ENCODE results near the gene CD84.
"Not testable (repeated sequence)": the region's sequence is repeated elsewhere in the genome, so short reads cannot be mapped to it uniquely, and the experiment has no call there.

The CD84 gene

DNA sequence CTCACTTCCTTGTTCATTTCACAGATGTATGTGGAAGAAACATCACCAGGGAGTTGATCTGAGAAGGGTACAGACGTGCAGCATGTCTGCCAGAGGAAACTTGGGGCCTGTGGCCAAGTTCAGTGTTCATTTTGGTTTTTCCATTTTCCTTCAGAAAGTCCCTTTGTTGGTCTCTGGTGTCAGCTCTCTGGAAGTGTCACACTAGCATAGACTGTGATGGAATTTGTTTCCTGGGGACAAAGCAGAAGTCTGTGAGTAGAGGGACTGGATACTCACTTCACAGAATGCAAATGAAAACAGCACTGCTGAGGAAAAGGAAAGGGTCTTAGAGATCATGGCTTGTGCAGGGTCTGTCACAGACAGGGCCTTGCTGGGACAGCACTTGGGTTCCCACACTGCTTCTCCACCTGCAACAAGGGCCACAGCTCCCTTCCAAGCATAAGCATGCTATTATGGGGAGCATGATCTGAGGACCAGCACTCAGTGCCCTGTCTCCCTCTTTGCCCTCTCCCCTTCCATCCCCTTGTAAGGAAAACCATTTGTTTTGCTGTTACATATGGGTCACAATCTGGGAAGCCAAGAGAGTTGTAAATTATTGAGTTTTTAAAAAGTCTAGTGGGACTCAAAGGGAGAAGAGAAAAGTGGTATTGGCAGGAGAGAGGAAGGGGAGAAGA, 31.4 kb upstream of the CD84 start:
- no peak for DNase-seq (ENCODE audit: low read depth)

DNA sequence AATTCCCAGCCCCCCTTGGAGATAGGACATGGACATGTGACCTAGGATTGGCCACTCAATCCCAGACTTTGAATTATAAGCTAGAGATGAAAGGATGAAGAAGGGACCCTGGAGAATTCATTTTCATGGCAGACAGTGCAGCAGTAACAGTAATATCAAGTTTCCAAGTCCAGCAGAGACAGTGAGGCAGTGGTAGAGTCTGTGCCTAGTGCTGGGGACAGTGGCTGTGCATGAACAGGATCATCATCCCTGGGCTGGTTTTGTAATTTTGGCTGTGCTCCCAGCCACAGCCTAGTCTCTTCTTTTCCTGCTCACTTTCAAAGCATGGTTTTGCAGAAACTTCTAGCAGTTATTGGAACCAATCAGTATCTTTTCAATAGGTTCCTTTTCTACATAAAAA, 29.6 kb upstream of the CD84 start:
- DNase-seq (ENCODE audit: low read depth), result no peak

DNA sequence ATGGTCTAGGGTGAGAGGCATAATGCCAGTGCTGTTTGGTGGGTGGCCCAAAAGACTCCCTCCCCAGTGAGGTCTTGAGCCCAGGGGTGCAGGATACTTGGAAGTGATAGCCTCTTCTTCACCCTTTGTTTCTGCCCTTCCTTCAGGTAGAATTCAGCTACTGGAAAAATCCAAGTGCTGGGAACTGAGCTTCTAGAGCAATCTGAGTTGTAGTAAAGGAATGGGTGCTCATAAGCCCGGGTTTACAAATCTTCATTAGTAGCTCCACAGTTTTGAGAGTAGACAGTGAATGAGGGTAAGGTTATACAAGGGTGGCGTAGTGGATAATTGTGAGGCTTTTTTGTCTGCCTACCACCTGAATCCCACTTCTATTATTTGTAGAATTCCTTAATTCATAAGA, 29.2 kb upstream of the CD84 start:
- DNase-seq (ENCODE audit: low read depth), result no peak

DNA sequence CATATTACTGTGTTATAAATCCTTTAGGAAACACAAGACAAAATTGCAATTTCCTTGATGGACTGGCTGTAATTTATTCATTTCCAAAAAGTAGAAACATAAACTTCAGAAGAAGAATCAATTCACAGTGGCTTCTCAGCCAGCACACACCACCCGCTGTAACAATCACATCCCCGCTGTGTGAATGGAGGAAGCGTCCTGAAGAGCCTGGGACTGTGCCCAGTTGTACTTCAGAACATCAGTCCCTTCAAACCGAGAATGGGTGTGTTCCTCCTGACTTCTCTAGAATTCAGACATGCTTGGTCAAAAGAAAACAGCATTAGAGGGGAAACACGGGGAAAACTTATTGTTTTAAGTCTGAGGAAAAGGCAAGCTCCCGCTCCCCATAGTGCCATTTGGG, 28.8 kb upstream of the CD84 start:
- DNase-seq (ENCODE audit: low read depth), result no peak

DNA sequence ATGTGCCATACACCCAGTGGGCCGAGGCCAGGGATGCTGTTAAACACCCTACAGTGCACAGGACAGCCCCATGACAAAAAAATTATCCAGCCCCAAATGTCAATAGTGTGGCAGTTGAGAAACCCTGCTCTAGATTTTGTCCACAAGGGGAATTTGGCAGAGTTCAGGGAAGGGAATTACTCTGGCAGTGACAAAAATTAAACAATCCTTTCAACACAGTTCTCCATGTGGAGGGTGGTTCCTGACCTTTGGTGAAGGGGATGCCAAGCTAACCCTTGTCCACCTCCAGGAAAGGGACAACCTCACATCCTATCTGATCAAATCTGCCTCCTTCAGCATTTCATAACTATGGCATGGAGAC, 28.4 kb upstream of the CD84 start:
- DNase-seq (ENCODE audit: low read depth), result no peak

DNA sequence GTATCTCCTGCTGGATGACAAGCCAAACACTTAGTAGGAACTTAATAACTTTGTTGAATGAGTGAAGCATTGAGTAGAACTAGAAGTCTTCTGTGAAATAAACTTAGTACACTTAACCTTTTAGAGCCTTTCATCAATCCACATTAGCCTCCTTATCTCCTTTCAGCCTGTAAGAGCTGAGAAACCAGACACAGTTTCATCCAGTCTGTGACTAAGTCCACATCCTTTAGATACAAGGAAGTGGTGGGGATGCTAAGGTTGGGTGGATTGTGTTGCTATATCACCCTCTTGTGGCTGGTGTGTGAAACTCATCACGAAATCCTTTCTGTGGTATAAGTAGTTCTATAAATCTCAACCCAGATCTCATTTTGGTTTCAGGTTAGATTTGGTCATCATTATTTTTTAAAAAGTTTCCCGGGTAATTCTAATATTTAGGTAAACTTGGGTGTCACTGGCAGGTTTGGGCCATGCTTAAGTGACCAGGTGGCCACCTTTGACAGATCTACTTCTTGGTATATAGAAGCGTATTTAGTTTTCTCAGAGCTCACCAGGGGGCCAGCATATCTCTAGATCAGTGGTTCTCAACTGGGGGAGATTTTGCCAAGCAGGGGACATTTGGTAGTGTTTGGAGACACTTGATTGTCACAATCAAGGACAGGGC, 27.8 kb upstream of the CD84 start:
- peak; percentile 63 for DNase-seq (ENCODE audit: low read depth)

DNA sequence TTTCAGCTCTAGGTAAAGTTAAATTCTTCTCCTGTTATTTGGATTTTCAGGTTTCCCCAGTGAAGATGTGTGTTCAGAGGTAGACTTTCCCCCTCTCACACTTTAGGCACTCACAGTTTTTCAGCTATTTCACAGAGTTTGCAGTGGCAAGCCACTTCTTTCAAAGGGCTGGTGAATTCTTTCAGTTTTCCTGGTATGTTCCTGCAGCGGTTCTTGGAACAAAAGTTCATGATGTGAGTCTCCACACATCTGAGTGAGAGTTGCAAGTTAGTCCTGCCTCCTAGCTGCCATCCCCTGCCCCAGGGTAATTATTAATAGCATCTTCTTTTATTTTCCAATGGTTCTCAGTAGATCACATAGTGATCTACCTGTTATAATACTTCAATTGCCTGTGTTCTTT, 27.3 kb upstream of the CD84 start:
- no peak for DNase-seq (ENCODE audit: low read depth)

DNA sequence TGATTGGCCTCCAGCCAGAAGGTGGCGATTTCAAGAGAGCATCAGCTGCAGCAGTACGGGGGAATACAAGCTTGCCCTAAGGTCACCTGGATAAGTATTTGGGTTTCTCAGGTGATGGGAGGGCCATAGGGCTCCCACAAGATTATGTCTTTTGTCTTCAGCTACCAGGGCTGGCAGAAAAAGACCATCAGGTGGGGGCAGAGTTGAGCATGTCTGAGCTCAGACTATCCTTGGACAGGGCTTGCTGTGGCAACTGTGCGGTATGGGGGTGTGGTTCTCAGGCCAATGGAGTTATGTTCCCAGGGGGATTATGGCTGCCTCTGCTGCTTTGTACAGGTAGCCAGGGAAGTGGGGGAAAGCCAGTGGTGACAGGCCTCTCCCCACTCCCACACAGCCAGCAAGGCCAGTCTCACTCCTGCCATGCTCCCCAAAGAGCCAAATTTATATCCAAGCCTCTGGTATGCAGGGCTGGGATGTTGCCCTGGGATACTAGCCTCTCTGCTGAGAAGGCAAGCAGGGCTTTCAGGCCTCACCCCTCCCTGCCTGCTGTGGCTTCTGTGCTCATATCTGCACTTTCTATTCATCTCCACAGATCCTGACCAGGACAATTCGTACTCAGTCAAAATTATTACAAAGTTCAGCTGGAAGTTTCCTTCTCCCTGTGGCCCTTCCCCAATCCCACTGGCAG, 26.6 kb upstream of the CD84 start:
- DNase-seq (ENCODE audit: low read depth), result no peak

DNA sequence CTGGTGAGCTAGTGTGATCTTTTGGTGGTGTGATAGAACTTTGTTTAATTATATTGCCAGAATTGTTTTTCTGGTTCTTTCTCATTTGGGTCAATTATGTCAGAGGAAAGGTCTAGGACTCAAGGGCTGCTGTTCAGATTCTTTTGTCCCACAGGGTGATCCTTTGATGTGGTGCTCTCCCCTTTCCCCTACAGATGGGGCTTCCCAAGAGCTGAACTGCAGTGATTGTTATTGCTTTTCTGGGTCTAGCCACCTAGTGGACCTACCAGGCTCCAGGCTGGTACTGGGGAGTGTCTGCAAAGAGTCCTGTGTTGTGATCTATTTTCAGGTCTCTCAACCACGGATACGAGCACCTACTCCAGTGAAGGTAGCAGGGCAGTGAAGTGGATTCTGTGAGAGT, 25.9 kb upstream of the CD84 start:
- DNase-seq (ENCODE audit: low read depth), result no peak

DNA sequence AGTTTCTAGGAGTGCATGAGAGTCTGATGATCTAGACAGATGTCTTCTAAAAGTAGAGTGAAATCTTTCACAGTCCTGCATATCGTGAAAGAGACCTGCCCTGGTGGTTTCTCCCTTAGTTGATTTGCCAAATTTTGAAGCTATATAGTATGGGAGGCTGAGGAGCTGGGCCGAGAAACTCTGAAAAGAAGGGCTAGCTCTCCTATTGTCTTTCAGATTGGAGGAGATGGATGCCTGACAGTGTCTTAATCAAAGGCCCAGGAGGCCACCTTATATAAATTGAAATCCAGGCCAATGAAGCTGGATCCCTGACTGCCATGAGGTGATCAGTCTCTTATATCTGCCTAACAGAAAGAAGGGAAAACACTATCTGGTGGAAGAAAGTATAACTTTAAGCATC, 18.4 kb upstream of the CD84 start:
- no peak for DNase-seq (ENCODE audit: low read depth)

DNA sequence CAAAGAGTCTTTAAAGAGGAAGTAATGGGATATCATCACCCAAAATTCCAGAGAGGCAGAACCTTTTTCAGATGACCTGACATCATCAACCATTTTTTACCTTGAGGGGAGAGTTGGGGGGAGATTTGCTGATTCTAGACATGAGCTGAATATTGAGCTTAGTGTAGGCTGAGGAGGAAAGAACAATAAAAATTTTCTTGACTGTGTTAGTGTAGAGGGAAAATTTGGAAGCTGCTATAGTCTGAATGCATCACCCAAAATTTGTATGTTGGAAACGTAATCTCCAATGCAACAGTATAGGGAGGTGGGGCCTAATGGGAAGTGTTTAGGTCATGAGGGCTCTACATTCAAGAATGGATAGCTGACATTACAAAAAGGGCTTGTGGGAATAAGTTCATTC, 17.8 kb upstream of the CD84 start:
- DNase-seq (ENCODE audit: low read depth), result no peak

DNA sequence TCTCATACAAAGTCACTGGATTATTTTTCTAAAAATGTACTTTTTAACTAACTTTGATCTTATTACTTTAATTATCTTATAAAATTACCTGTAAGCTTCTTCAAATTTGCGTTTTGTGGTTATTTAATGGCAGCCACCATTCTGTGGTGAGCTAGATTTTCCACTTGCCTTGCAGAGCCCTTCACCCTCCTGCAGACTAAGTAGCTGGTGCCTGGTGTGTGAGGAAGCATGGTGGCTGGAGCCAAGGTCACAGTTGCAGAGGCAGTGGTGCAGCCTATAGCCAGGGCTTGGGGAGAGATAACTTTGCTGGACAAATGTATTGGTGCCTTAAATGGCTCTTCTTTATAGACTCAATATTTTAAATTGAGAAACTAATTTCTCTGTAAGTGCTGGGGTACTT, 11.2 kb upstream of the CD84 start:
- DNase-seq (ENCODE audit: low read depth), result no peak

DNA sequence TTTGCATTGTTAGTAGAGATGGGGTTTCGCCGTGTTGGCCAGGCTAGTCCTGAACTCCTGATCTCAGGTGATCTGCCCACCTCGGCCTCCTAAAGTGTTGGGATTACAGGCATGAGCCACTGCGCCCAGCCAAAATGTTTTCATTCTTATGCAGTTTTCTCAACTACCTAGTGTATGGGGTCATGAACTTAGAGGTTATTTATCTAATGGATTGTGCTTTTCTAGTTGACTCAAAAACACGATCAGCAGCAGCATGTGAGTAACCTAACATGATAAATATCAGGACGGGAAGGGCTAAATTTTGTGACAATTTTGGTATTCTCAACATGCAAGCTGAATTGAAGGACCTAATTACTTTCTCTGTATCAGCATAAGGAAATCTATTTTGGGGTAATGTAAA, 9.2 kb upstream of the CD84 start:
- DNase-seq (ENCODE audit: low read depth), result no peak

DNA sequence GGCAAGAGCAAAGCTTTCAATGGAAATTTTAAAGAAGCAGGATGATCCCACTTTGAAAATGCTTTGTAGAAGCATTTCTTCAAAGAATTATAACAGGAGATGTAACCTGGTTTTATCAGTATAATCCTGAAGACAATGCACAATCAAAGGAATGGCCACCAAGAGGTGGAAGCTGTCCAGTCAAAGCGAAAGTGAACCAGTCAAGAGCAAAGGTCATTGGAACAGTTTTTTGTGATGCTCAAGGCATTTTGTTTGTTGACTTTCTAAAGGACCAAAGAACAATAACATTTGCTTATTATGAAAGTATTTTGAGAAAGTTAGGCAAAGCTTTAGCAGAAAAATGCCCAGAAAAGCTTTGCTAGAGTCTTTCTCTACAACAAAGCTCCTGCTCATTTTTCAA, 5.5 kb upstream of the CD84 start:
- DNase-seq (ENCODE audit: low read depth), result no peak

DNA sequence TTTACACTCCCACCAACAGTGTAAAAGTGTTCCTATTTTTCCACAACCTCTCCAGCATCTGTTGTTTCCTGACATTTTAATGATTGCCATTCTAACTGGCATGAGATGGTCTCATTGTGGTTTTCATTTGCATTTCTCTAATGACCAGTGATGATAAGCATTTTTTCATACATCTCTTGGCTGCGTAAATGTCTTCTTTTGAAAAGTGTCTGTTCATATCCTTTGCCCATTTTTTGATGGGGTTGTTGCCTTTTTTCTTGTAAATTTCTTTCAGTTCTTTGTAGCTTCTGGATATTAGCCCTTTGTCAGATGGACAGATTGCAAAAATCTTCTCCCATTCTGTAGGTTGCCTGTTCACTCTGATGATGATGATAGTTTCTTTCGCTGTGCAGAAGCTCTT, 3.7 kb upstream of the CD84 start:
- DNase-seq (ENCODE audit: low read depth), result not testable (repeated sequence)

DNA sequence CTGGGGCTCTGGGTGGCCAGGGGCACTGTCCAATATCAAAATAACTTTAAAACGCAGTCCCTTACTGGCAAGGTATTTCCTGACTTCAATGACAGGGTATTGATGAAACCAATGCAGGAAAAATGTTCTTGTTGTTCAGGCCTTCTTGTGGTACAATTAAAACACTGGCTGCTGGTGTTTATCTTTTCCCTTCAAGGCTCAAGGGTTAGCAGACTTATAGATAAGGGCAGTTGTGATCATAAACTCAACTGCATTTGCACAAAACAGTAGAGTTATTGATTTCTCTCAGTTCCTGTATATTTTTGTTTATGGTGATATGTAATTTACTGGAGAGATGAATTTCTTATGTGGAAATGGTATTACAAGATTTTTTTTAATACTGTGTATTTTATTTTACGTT, 2.7 kb upstream of the CD84 start:
- DNase-seq (ENCODE audit: low read depth), result no peak

DNA sequence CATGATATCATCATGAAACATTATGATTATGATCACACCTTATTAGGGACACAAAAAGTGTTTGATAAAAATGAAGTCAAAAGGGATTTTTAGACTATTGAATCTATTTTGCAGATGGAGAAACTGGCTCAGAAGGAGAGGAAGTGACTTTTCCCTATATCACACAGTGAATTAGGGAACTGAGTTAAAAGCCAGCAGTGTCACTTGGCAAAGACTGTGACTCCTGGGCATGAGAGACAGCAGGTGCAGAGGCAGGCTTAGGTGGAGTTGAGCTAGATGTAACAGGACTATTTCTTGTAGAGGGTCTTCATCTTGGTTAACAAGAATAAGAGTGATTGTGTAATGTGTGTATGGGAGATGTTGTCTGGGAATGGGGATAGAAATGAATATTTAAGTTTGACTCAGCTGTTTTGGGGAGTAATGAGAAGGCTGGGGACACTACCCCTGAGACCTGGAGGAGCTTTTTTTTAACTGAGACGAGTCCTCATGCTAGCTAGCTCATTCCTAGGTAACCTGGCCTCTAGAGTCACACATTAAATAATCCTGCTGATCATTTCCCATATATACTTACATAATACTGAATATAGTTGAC, 1.0 kb upstream of the CD84 start:
- no peak for DNase-seq (ENCODE audit: low read depth)

DNA sequence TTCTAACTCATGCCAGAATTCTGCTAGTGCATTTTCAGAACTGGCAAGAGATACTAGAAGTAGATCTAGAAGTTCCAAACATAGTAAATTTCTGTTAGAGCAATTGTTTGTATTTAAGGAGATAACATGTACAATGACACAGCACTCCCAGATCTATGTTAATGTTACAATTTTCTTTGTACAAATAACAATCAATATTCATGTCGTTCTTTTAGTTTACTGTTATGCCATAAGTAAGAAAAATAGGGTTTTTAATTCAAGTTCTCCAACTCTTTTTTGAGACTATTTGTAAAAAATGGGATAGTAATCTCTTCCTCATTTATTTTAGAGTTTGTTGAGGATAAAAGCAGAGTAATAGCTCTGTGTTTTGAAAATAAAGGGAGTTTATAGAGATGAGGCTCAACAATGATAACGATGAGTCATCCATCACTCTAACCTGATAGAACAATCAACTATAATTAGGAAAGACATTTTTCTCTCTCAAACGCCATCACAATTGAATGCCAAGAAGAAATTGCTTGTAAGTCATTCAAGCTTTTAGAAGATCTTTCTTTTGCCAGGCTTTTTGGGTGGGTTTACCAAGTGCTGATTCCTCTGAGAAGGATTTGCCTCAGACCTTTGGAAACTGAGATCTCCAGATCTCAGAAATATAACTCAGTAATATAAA, 638 bp downstream of the CD84 start:
- DNase-seq (ENCODE audit: low read depth), result no peak

DNA sequence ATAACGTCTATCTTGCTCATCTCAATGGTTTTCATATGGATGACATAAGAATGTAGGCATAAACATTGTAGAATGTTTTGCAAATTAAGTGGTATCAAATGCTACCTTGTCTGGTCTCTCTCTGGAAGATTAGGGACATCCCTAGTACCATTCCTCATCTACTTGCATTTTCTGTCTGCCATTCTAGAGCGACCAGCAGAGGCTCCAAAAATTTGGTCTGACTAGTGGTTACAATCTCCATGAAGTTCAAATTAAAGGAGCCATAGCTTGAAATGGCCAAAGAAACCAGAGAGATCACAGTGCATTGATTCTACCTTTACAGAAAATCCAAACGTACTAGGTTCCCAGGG, 1.1 kb downstream of the CD84 start:
- DNase-seq (ENCODE audit: low read depth), result no peak

DNA sequence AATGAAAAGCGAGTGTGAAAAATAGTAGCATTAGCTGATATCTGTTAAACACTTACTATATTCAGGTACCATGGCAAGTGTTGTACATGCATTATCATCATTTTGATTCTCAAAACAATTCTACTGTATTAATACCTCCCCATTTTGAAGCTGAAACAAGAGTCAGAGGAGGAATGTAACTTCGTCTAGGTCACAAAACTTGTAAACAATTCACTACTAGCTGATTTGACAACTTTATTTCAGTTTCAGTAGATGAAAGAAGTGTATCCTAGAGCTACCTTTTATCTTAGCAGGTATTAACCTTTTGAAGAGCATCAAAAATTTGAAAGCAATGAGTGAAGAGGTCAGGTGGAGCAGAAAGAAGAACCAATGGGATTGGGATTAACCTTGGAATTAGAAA, 1.6 kb downstream of the CD84 start:
- no peak for DNase-seq (ENCODE audit: low read depth)

DNA sequence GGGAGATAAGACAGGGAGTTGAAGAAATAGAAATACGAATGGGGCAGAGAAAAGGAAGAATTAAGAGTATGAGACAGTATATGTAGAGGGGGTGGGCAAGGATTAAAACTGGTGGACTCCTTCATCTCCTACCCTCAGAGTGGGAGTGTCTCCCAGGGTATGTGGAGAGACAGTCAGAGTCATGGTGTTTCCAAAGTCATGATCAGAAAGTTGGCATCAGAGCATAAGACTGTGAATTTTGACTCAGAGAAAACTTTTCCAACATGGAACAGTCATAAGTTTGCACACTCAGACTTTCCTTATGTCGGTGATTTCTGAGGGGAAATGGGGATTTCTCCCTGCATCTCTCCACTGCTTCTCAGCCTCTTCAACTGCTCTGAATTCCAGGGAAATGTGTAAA, 2.4 kb downstream of the CD84 start:
- DNase-seq (ENCODE audit: low read depth), result no peak

DNA sequence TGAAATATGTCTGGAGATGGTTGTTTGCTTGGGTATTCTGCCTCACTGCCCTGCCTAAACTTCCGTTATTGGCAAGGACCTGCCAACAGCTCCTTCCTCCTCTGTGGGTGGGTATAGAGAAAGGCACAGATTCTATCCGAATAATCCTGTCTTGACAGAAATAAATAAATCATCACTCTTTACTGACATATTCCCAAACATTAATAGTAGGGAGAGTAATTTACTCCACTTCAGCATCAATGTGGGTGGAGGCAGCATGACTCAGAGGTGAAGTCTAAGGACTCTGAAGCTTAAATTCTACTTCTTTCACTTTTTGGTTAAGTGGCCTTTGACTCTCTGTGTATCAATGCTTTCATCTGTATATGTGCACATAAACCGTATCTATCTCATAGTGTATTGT, 2.9 kb downstream of the CD84 start:
- peak; percentile 33 for DNase-seq (ENCODE audit: low read depth)

DNA sequence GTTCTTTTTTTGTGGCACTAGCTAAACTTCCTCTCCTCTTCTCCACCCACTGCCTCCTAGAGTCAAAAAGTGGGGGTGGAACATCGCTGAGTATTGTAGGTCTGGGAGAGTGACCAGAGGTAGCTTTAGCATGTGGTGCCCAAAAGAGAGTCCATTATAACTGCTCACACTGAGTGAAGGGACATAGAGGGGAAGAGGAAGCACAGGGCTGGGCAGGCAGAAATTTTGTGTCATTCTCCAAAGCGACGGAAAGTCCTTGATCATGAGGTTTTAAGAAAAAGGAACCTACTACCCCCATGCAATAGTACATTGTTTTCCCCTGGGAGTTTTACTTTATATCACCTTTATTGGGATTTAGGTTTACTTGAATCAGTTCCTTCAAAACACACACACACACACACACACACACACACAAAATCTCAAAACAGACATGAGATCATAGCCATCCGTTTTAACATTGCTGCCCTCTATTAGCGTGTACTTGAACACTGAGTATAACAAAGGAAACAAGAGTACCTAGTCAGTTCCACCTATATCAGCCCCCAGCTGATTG, 4.1 kb downstream of the CD84 start:
- no peak for DNase-seq (ENCODE audit: low read depth)
